ENCODE measurements around the gene ZNF580.

ZNF580 gene

DNA sequence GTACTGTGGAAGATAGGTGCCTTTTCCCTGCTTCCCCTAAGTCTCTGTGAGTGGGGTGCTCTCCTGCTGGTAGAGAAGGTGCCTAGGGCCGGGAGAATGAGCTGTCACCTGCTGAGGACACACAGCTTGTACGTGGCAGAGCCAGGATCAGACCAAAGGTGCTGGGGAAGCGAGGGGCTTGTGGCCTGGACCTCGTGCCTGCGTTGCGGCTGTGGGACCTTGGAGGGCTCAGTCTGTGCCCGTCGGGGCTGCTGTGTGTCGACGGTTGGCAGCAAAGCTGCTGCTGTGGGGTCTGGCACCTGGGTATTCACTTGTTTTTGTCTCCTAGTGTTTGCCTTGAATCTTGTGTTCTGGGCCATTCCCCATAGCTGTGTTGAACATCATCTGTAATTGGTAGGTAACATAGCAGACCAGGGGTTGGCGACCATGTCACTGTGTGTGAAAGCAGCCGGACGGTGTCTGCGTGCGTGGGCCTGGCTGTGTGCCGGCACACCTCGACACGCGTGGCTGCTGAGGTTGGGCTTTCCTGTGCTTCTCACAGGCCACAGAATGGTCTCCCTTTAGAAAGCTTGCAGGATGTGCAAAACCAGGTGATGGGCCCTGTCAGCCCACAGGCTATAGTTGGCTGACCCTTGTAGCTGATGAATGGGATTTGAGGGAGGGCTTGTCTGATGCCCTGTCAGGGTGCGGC lies 23.2 kb downstream of the ZNF580 start:
- no peak for DNase-seq (ENCODE audit: low spot score)

DNA sequence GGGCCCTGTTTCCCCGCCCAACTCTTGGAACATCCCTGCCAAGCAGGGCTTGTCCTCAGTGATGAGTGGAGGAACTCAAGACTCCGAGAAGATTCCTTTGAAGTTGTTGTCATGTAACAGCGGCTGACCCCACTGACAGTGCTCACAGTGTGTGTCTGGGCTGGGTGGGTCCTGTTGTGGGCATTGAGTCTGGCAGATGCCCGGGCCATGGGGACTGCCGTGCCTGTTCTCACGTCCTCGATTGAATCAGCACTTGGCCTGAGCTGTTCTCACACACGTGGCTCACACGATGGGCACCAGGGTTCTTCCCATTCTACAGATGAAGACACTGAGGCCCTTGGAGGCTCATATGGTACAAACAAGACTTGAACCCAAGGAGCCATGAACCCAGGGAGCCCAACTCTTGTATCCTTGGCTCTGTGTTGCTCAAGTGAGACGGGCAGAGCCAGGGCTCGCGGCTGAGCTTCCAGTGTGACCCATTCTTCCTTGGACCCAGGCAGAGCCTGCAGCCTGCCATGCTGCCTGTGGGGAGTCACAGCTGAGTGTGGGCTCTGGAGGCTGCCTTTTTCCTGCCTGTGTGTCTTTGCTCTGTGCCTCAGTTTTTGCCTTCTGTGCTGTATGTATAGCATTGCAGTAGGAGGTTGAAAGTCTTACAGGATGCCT lies 25.7 kb downstream of the ZNF580 start:
- no peak for DNase-seq (ENCODE audit: low spot score)

DNA sequence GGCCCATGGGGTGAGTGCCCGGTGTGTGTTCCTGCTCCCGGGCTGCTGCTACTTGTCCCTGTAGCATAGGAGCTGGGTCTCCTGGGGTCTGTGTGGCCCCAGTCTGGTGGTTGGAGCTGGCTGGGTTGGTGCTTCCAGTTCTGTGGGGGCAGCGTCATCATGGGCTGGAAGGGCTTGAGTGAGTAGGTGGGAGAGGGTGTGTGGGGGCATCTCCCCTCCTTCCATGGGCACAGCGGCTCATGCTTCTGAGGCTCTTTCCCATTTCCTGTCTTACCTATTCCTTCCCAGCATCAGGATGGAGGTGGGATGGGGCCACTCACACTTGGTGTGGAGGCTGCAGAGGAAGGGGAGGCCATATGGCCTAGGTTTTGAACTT lies 26.2 kb downstream of the ZNF580 start:
- no peak for DNase-seq (ENCODE audit: low spot score)

DNA sequence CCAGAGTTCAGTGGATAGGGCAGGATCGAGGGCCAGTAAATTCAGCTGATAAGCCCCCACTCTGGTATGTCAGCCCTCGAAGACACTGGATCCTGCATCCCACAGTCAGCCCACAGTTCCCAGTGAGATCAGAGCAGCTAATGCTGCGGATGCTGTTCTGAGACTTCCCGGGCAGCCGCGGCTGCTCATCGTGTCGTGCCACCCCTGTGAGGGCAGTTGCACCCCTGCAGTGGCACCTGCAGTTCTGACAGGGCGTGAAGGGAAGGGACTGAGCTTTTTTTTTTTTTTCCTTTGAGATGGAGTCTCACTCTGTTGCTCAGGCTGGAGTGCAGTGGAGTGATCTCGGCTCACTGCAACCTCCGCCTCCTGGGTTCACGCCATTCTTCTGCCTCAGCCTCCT lies 26.7 kb downstream of the ZNF580 start:
- DNase-seq (ENCODE audit: low spot score): no peak

DNA sequence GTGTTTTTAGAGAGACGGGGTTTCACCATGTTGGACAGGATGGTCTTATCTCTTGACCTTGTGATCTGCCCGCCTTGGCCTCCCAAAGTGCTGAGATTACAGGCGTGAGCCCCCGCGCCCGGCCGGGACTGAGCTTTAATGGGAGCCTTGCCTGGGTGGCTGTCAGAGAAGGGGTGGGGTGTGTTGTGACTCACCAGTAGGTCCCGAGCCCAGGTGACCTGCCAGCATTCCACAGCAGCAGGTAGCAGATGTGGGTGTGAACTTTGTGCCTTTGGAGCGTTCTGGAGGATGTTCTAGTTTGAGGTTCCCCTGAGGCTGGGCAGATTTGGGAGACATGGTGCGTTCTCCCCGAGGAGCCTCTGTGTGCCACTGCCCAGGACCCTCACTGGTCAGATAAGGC lies 27.2 kb downstream of the ZNF580 start:
- no peak for DNase-seq (ENCODE audit: low spot score)

DNA sequence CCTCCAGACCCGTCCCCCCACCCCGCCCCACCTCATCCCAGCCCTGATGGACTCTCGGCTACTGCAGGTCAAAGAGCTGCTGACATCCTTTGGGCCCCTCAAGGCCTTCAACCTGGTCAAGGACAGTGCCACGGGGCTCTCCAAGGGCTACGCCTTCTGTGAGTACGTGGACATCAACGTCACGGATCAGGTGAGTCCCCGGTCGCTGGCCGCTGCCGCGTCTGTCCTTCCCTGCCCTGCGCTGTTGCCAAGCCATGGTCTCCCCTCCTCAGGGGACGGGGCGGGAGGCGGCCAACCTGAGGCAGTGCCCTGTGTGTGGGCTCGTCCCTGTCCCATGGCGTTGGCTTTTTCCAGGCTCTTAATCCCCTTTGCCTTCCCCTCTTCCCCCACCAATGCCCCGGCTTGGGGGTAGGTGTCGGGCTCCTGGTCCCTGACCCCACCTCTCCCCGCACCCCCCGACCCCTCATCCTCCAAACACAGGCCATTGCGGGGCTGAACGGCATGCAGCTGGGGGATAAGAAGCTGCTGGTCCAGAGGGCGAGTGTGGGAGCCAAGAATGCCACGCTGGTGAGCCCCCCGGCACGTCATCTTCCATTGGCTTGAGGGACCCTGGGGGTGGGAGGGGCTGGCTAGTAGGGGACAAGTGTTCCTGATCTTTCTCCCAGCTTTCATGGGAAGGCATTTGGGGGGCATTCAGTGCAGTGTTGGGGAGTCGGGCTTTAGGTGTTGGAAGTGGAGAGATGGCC lies 28.0 kb downstream of the ZNF580 start:
- no peak for DNase-seq (ENCODE audit: low spot score)

DNA sequence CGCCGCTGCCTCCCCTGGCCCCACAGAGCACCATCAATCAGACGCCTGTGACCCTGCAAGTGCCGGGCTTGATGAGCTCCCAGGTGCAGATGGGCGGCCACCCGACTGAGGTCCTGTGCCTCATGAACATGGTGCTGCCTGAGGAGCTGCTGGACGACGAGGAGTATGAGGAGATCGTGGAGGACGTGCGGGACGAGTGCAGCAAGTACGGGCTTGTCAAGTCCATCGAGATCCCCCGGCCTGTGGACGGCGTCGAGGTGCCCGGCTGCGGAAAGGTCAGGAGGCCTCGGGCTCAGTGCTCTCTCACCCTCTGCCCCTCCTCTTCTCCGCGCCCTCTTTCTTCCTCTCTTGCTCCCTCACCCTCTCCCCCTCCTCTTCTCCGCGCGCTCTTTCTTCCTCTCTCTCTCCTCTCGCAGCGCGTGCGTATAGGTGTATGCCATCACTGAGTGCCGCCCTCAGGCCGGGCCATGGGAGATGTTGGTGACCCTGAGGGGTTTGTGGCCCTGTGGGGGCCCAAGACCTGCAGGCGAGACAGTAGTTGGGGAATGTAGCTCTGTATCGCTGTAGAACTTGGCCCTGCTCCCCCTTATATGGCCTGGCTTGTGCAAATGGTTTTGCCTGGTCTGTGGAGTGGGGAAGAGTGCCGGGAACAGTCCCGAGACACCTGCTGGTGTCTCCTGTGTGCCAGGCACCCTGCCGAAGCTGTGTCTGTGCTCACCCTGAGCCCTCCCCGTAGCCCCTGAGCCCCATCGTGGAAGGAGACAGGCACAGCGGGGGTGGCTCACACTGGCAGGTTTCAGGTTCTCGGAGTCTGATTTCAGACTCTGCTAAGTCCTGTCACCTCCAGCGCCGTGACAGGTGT lies 28.8 kb downstream of the ZNF580 start:
- peak; percentile 20 for DNase-seq (ENCODE audit: low spot score)

DNA sequence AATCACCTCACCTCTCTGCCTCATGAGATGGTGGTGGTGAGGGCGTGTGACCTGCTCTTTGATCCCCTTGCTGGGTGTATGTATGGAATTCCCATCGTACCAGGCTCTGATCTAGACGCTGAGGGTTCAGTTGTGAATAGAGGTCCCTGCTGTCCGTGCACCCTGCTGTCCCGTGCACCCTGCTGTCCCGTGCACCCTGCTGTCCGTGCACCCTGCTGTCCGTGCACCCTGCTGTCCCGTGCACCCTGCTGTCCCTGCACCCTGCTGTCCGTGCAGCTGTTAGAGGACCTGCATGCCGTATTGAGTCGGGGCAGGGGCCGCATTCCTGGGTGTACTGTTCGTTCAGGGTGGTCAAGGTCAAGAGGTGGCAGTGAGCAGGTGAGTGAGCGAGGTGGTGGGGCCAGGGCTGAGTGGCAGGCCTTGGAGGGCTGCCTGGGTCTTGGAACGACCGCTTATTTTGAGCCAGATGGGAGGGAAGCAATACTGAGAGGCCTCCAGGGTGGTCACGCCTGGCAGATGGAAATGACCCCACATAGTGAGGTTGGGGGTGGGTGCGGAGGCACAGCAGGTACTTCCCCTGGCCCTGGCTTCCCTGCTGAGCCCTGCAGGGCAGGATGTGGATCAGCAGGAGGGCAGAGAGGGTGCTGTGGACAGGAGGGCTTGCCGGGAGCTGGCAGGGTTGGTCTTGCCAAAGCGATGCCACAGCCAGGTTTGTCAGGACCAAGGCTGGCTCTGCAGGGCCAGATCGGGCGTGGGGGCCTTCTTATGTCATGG lies 29.7 kb downstream of the ZNF580 start:
- DNase-seq (ENCODE audit: low spot score): peak; percentile 58

DNA sequence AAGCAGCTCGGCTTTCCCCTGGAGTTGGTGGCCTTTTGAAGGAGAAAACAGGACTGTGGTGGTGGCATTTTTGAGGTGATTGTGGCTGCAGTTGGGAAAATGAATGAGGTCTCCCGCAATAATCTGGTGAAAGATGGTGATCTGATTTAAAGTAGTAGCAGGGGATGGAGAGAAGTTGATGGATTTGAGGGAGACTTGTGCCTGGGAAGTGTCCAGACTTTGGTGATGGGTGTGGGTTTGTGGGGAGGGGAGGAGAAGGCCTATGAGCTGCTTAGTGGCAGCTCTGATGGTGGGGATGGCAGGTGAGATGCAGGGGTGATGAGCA lies 30.2 kb downstream of the ZNF580 start:
- DNase-seq (ENCODE audit: low spot score): no peak

DNA sequence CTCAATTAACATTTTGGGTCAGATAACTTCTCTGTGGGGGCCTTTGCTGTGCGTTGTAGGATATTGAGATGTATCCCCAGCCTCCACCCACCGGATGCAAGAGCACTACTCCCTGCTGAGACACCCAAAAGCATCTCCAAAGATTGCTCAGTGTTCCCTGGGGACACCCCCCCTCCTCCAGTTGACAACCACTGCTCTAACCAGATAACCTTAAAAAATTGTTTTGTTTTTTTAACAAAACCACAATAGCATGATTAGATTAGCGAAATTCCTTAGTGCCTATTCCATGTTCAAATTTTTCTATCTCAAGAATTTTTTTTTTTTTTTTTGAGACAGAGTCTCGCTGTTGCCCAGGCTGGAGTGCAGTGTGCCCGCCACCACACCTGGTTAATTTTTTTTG lies 31.6 kb downstream of the ZNF580 start:
- no peak for DNase-seq (ENCODE audit: low spot score)

DNA sequence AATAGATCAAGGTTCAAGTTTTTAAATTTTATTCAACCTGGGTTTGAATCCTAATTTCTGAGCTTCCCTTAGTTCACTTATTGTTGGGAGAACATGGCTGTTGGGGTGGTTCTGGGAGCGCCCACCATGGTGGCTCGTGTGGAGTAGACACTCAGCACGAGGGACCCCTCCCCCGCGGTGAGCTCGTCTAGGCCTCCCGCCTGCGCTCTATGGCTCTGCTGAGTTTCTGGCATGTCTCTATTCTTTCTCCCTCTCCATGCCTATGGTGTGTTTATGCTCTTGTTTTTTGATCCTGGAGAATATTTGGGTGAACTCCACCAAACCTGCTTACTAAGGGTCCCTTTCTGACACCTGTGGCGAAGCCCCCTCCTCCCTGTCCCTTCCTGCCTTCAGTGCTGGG lies 32.7 kb downstream of the ZNF580 start:
- no peak for DNase-seq (ENCODE audit: low spot score)

DNA sequence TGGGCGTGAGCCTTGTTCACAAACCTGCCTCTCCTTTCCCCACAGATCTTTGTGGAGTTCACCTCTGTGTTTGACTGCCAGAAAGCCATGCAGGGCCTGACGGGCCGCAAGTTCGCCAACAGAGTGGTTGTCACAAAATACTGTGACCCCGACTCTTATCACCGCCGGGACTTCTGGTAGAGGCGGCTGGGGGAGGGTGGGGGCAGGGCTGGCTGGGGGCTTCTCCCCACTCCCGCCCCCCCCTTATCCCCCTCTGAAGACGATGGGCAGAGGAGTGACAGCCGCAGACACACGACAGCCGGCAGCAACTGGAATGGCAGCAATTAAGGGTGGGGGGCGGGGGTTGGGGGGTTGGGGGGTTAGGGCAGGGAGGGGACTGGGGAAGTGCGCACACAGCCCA lies 33.1 kb downstream of the ZNF580 start:
- DNase-seq (ENCODE audit: low spot score): peak; percentile 41

DNA sequence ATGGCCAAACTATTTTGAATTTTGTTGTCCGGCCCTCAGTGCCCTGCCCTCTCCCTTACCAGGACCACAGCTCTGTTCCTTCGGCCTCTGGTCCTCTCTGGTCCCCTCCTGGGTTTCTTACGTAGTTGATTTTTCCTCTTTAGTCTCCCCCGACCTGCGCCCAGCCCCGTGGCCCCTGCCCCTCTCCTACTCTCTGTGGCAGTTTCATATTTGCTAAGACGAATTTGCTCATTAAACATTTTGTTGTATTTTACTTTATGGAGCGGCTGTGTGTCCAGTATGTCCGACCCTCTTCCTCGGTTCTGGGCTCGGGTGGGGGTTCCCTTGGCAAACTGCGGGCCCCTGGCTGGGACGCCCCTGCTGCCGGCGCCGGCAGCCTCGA lies 33.6 kb downstream of the ZNF580 start:
- DNase-seq (ENCODE audit: low spot score): peak; percentile 20

DNA sequence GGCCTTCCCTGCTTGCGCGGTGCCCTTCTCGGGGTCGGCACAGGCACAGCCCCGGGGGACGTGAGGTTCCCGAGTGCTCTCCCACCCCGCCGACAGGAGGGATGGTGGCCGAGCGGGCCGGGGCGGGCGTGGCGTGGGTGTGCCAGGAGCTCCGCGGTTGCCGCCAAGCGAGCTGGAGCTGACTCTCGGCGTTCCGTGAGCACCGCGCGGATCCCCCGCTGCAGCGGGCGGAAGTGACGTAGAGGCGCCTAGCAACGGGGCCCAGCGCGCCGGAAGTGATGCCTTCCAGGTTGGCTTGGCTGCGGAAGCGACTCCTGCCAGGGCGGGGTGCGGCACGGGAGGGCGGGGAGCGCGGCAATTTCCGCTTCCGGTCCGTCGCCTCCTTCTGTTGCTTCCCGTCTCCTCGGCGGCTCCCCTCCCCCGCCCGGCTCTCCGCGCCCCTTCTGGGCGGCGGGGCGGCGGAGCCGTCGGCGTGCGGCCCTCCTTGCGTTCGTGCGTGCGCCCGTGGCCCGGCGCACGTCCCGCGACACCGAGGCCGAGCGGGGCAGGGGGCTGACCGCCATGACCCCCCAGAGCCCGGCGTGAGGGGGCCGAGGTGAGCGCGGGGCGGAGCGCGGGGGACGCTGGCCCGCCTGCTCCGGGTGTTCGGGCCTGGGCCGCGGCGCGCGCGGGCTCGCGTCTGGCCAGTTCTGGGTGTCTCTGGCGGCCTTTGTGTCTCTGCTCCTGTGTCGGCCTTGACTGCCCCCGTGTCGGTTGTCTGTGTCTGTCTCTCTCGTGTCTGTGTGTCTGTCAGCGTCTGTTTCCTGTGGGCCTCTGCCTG lies 34.2 kb downstream of the ZNF580 start, which contains the start of gene EPN1:
Gene EPN1 (plus strand): TSS at position 386 of the 820 bp plus-strand sequence. CDS start 3,402 bp downstream, outside the sequence.
- DNase-seq (ENCODE audit: low spot score): peak; percentile 96

DNA sequence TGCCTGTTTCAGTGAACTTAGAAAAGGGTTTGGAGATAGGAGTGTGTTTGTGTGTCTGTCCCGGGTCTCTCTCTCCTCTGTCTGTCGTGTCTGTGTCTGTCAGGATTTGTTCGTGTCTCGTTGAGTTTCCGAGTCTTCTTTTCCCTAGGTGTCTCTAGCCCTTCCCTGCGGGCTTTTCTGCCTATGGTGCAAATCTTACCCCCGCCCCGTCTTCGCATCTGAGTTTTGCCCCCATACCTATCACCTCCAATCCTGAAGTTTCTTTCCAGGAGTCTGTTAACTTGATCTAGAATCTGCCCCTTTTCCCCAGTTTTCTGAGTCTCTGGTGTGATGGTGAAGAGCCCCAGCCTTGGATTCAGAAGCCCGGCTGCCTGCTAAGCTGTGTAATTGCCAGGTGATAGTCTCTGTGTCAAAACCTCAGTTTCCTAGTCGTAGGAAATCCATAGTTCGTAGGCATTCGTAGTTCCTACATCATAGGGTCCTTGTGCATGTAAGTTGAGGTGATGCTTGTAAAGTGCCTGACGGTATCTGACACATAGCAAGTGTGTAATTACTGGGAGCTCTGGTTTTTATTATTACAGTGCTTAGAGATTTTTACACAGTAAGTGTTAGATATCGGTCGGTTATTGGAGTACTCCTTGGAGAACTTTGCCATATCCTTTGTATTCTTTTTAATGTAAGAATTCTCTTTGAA lies 35.0 kb downstream of the ZNF580 start:
- DNase-seq (ENCODE audit: low spot score): no peak

DNA sequence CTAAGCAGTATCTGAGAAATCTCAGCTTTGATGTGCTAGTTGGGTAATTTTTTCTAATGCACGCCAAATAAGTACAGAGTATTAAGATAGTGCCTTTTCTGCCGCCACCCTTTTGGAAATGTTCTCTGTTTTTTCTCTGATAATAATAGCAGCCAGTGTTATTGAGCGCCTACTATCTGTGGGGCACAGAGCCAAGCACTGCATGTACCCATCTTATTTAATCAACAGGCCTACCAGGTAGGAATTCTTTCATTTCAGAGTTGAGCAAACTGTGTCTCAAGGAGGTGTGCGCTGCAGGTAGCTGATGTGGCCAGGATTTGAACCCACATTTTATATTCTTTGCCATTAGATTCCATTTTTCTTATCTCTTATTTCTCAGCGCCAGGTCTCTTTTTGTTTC lies 35.6 kb downstream of the ZNF580 start:
- peak; percentile 35 for DNase-seq (ENCODE audit: low spot score)

DNA sequence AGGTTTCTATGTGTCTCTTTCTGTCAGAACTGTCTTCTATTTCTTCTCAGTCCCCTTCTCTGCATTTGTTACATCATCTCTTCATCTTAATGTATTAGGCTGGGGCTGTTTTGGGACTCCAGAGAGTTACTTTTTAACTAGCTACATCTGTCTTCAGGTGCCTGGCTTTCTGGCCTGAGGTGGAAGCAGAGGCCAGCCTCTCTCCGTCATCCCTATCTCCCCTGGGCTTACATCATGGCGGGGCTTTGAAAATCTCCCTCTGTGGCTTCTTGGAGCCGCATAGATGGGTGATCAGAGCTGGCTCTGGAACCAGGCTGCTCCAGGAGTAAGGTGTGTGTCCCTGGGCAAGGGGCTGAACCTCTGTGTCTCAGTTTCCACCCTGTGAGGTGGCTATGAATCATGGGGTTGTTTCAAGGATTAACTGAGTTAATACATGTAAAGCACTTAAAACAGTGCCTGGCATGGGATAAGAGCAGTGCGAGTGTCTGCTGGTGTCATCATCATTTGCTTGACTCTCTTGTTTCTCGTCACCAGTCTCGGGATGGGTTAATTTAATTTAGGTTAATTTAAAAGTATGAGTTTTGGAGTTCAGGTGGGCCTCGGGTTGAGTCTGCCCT lies 36.2 kb downstream of the ZNF580 start:
- DNase-seq (ENCODE audit: low spot score): no peak

DNA sequence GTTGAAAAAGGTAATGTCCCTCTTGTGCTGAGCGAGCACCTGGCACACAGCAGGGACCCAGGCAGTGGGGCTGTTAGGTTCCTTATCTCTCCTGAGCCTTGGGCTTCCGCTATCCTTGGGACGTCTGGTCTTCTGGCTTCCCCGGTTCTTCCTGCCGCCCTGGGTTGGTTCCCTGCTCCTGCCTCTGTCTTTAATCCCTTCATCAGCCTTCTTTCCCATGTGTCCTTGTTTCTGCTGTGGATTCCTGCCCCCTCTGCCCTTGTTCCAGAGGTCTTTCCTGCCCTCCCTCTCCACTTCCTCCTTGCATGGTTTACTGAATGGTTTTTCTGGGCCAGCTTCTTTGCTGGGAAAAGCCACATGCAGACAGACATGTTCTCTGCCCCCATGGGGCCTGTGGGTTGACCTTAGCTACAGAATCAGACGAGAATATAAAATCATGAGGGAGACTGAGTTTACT lies 36.8 kb downstream of the ZNF580 start:
- no peak for DNase-seq (ENCODE audit: low spot score)

DNA sequence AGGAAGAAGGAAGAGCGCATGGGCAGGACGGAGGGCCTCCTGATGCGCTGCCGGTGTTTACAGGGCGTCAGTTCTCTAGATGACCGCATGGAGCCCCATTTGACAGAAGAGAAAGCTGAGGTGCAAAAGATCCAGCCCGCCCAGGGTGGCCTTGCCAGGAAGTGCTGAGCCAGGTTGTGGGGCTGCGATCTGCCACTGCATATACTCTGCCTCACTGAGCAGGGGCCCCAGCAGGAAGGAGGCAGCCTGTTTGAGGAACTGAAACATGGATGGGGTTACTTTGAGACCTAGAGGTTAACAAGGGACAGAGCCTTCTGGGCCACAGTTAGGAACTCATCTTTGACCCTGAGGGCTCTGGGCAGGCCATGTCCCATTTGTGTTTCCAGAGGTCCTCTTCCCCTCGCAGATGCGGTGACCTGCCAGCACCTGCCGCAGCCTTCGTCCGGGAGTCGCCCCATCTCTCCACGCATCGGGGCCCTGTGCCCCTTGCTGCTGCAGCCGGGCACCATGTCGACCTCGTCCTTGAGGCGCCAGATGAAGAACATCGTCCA lies 37.4 kb downstream of the ZNF580 start:
- DNase-seq (ENCODE audit: low spot score): no peak

All from cerebellar cortex (tissue), 1 donor.